ENCODE measurements around the gene MYL7.
"Not testable (repeated sequence)": the region's sequence is repeated elsewhere in the genome, so short reads cannot be mapped to it uniquely, and the experiment has no call there.

MYL7 gene

GRCh38 chr7:44141221-44141850, at the start of gene MYL7:
TSS of gene MYL7 (minus strand) at chr7:44141332. CDS start at chr7:44141305, 27 bp downstream.
- no peak for DNase-seq

GRCh38 chr7:44189993-44190872, 49.1 kb upstream of the MYL7 start:
- no peak for DNase-seq

- no peak for DNase-seq
Measured at GRCh38 chr7:44189286-44189992, 48.3 kb upstream of the MYL7 start, which contains the start of gene GCK. TSS of gene GCK (minus strand) at chr7:44189439. CDS start at chr7:44188953, 486 bp downstream.

DNA sequence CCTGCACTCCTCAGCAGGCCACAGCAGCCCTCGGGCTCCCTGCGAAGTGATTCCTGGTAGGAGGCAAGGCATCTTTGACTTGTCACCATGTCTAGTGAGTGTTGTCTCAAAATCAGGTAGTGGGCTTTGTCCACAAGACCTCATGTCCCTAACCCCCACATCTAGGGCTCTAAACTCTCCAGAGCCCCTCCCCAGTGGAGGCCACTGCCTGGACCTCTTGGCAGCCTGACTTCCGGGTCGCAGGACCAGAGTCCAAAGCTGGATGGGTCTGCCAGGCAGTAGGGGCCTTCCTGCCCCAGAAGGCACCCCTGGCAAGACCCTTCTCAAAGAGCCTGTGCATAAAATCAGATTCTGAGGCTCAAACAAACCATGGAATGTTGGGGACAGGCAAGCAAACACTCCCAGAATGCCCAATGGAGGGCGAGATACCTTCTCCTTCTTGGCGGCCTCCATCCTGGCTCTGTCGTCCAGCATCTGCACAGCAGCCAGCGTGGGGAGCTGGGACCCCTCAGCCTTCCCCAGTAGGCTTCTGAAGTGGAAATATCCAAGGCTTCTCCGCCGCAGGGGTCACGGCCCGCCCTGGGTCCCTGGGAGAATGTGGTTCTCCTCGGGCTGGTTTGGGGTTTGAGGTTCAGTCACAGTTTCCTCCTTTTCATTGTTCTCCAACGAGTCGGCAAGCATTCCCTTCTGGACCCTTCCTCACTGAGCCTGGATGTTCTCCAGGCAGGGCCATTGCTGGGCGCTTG, 47.5 kb upstream of the MYL7 start:
- DNase-seq: no peak

DNA sequence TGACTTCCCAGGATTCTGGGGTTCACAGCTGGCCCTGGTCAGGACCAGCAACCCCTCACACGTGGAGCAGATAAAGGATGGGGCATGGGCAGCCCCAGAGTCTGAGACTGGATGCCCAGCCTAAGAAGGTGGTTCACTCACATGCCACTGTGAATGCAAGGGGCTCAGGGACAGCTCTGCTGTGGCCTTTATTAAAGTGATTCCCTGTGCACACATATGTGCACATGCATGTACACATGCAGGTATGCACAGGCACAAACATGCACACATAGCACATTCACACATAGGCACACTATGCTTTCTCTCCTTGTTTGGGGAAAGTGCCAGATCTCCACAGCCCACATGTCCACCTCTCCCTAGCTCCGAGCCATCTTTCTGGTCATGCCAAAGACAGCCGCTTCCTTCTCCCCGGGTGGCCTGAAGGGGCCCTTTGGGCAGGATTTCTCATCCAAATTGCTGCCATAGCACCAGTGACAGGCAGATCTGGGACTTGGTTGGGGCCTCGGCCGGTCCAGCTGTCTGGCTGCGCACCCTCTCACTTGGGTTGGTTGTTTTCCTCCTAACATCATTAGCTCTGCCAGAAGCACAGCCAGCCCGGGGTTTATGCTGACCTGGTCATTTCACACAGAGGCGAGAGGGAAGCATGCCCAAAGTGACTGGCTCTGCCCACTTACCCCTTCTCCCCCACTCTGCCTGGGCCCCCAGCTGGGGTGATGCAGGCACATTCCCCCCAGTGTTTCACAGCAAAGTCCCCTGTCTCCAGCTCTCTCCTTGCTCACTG, 46.7 kb upstream of the MYL7 start:
- DNase-seq: no peak

- DNase-seq: no peak
Measured at GRCh38 chr7:44186736-44187135, 45.6 kb upstream of the MYL7 start.

GRCh38 chr7:44185729-44186128, 44.6 kb upstream of the MYL7 start:
- DNase-seq: no peak

GRCh38 chr7:44184873-44185446, 43.8 kb upstream of the MYL7 start:
- no peak for DNase-seq

- no peak for DNase-seq
Measured at GRCh38 chr7:44184206-44184872, 43.2 kb upstream of the MYL7 start.

GRCh38 chr7:44183386-44183785, 42.3 kb upstream of the MYL7 start:
- DNase-seq: no peak

- no peak for DNase-seq
Measured at GRCh38 chr7:44182827-44183226, 41.7 kb upstream of the MYL7 start.

DNA sequence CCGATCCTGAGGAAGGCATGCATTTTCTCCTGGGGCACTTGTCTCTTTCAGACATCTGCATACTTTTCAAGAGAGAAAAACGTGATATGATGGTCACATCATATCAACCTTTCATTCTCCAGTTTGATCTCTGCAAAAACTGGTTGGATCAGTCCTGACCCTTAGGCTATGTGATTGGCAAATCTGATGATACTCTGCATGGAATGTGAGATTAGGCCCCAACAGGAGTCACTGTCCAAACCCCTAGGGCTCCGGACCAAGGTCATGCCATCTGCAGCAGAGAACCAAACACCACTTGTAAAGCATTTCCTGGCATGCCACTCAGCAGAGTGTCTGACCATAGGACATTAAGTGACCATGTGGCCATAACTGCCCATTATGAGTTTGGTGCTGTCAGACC, 39.5 kb upstream of the MYL7 start:
- no peak for DNase-seq

GRCh38 chr7:44177570-44178131, 36.5 kb upstream of the MYL7 start:
- no peak for DNase-seq

DNA sequence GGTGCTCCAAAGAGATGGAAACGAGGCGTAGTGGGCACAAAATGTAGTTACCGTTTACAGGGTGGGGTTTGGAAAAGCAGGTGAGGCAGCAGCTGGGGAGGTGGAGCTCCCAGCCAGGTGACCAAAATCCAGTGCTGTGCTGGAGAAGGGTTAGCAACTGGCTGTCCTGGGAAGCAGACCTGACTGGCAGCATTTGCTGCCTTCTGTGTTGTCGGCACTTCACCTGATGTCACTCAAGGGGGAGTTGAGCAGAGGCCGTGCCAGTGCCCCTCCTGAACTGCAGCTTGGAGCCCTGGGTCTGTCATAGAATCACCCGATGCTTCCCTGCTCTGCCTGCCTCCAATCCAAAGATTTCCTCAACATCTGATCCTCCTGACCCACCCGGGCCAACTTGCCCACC, 35.4 kb upstream of the MYL7 start:
- no peak for DNase-seq

- no peak for DNase-seq
Measured at GRCh38 chr7:44175730-44176129, 34.6 kb upstream of the MYL7 start.

DNA sequence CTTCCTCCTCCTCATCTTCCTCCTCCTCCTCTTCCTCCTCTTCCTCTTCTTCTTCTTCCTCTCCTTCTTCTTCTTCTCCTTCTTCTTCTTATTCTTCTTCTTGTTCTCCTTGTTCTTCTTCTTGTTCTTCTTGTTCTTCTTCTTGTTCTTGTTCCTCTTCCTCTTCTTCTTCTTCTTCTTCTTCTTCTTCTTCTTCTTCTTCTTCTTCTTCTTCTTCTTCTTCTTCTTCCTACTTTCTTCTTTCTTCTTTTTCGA, 33.5 kb upstream of the MYL7 start:
- not testable (repeated sequence) for DNase-seq

- no peak for DNase-seq
Measured at GRCh38 chr7:44173911-44174693, 33.0 kb upstream of the MYL7 start.

GRCh38 chr7:44172803-44173424, 31.8 kb upstream of the MYL7 start:
- DNase-seq: no peak

GRCh38 chr7:44172352-44172751, 31.2 kb upstream of the MYL7 start:
- no peak for DNase-seq

DNA sequence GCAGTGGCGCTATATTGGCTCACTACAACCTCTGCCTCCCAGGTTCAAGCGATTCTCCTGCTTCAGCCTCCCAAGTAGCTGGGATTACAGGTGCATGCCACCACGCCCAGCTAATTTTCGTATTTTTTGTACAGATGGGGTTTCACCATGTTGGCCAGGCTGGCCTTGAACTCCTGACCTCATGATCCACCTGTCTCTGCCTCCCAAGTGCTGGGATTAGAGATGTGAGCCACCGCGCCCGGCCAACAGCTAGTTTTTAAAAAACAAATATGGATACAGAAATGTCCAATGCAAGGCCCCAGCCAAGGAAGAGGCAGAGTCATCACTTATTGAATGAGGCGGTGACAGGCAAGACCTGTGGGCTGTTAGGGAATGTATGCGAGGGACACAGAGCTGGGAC, 30.8 kb upstream of the MYL7 start:
- not testable (repeated sequence) for DNase-seq
